B cell (primary cell): ENCODE results near the gene ELOB. TPM values are rescaled to one million over a fixed set of nuclear protein-coding genes. Genes with fewer than 3 reads are reported as not detected.

Experiments used
- ATAC-seq: fragments of 200-7000 bp; cut with Tn5 transposase; one replicate; pipeline ENCODE4 v1.10.0; 2021; ENCODE audit warnings: low read depth, mild to moderate bottlenecking, moderate number of reproducible peaks, moderate library complexity
- CTCF ChIA-PET: fragments of 350-600 bp; sonication (Branson Sonifier 250); formaldehyde crosslinking; loops from one replicate; lab custom pipeline; 2021; ENCODE audit warnings: antibody characterized with exemption, inconsistent platforms; lab: Charles Lee
- POLR2A ChIA-PET: fragments of 350-600 bp; sonication (Branson Sonifier 250); formaldehyde crosslinking; loops from one replicate; lab custom pipeline; 2021; ENCODE audit warnings: antibody characterized with exemption; lab: Charles Lee
- DNase-seq: peaks from one replicate; pipeline ENCODE4 v3.0.0; 2013
- H2AFZ ChIP-seq: 2 replicates; pipeline ENCODE4 v1.6.1; 2012; ENCODE audit warnings: mild to moderate bottlenecking, low read depth, low read length; ENCODE audit not compliant: insufficient read depth, poor library complexity, severe bottlenecking
- H3K27ac ChIP-seq, 2 donors: 1 replicate in 1 of 2; 2 replicates in 1 of 2; pipeline ENCODE4 v1.5.1; 2012 to 2013; ENCODE audit warnings: low read length in 2 of 2, mild to moderate bottlenecking in 2 of 2, moderate library complexity in 1 of 2
- H3K27me3 ChIP-seq, 4 experiments: fragments of 200-600 bp in 1 of 4; sonication (generic) in 1 of 4; replicated peaks in 1 of 4; 1 replicate in 2 of 4; 2 replicates in 2 of 4; pipeline versions ENCODE4 v1.6.1 to v1.7.0; 2013 to 2016; ENCODE audit warnings: low read length in 3 of 4, mild to moderate bottlenecking in 2 of 4, mixed read lengths in 1 of 4, moderate library complexity in 1 of 4; ENCODE audit not compliant: insufficient read depth in 4 of 4, control insufficient read depth in 3 of 4; ENCODE audit errors: control extremely low read depth in 1 of 4
- H3K36me3 ChIP-seq, 2 experiments: replicated peaks in 1 of 2; 1 replicate in 1 of 2; 2 replicates in 1 of 2; pipeline versions ENCODE4 v1.6.1 to v1.7.1; 2013; ENCODE audit warnings: low read length in 1 of 2; ENCODE audit not compliant: insufficient read depth in 2 of 2, control insufficient read depth in 1 of 2; ENCODE audit errors: control extremely low read depth in 1 of 2, extremely low read depth in 1 of 2
- H3K4me1 ChIP-seq, 2 donors: fragments of 200-600 bp in 1 of 2; sonication (generic) in 1 of 2; 1 replicate in 1 of 2; 2 replicates in 1 of 2; pipeline versions ENCODE4 v1.5.1 to v1.6.1; 2013 to 2017; ENCODE audit warnings: low read length in 2 of 2; ENCODE audit not compliant: control insufficient read depth in 2 of 2, insufficient read depth in 2 of 2
- H3K4me2 ChIP-seq: replicated peaks from 2 replicates; pipeline ENCODE3; 2012; ENCODE audit warnings: mild to moderate bottlenecking, low read depth, low read length; ENCODE audit not compliant: poor library complexity, severe bottlenecking
- H3K4me3 ChIP-seq, 5 experiments: fragments of 200-600 bp in 1 of 5; sonication (generic) in 1 of 5; 1 replicate in 3 of 5; 2 replicates in 2 of 5; pipeline versions ENCODE4 v1.5.1 to v1.7.0; 2011 to 2016; ENCODE audit warnings: low read length in 4 of 5, mild to moderate bottlenecking in 4 of 5, low read depth in 2 of 5, control low read depth in 1 of 5, moderate library complexity in 1 of 5; ENCODE audit not compliant: insufficient read depth in 1 of 5; ENCODE audit errors: control extremely low read depth in 1 of 5, extremely low read depth in 1 of 5
- H3K79me2 ChIP-seq: fragments of 200-600 bp; sonication (generic); one replicate; pipeline ENCODE4 v1.6.0; 2016; ENCODE audit warnings: low read length; ENCODE audit not compliant: control insufficient read depth, insufficient read depth
- H3K9ac ChIP-seq: fragments of 200-600 bp; sonication (generic); 2 replicates; pipeline ENCODE4 v1.6.1; 2017; ENCODE audit warnings: mild to moderate bottlenecking, low read length, moderate library complexity
- H3K9me3 ChIP-seq, 3 donors: one replicate each; pipeline versions ENCODE4 v1.6.1 to v1.7.1; 2013; ENCODE audit warnings: low read length in 2 of 3; ENCODE audit not compliant: control insufficient read depth in 2 of 3, insufficient read depth in 1 of 3; ENCODE audit errors: control extremely low read depth in 1 of 3
- H4K20me1 ChIP-seq: 2 replicates; pipeline ENCODE4 v1.6.0; 2012; ENCODE audit warnings: mild to moderate bottlenecking, low read length; ENCODE audit not compliant: insufficient read depth, control insufficient read depth, poor library complexity, severe bottlenecking
- H3K27ac Mint-ChIP-seq: one replicate; pipeline ENCODE4 v1.8.0; 2021; ENCODE audit warnings: mixed read lengths
- H3K27me3 Mint-ChIP-seq: one replicate; pipeline ENCODE4 v1.8.0; 2021; ENCODE audit warnings: mixed read lengths
- H3K4me1 Mint-ChIP-seq: one replicate; pipeline ENCODE4 v1.8.0; 2021; ENCODE audit warnings: mixed read lengths
- H3K4me3 Mint-ChIP-seq: one replicate; pipeline ENCODE4 v1.8.0; 2021; ENCODE audit warnings: mixed read lengths
- H3K9me3 Mint-ChIP-seq: one replicate; pipeline ENCODE4 v1.8.0; 2022; ENCODE audit warnings: mixed read lengths; ENCODE audit not compliant: insufficient read depth
- CTCF ChIP-seq: fragments of 200-600 bp; IDR thresholded peaks from one replicate; pipeline ENCODE4 v1.8.0; 2022; ENCODE audit warnings: antibody characterized with exemption, mild to moderate bottlenecking
- EZH2 ChIP-seq: IDR thresholded peaks from 2 replicates; pipeline ENCODE4 v1.6.1; 2012; ENCODE audit warnings: borderline replicate concordance, low read depth, mild to moderate bottlenecking, moderate library complexity, low read length; ENCODE audit not compliant: insufficient read depth, poor library complexity, severe bottlenecking
- WGBS: methylation state at CpG from one replicate; pipeline ENCODE4 v1.1.5; 2013; ENCODE audit warnings: missing lambda C conversion rate; ENCODE audit not compliant: insufficient coverage; 5-methylcytosine and 5-hydroxymethylcytosine counted together
- intact Hi-C: fragments of 100-400 bp; cut with micrococcal nuclease; formaldehyde crosslinking; loops from one replicate; pipeline ENCODE4 v1.10.0; 2022
- polyA plus RNA-seq: library from polyadenylated mRNA; depleted of rRNA; stranded (reverse); fragments of >200 nt; gene quantifications from 2 replicates; pipeline ENCODE4 v1.2.3, GENCODE V29; 2012
- total RNA-seq, 2 donors: library from RNA; stranded (reverse); fragments of 120-200 nt in 1 of 2; gene quantifications; 1 replicate in 1 of 2; 2 replicates in 1 of 2; pipeline versions ENCODE4 v1.2.3 to v1.2.4, GENCODE V29; 2013 to 2022

Gene ELOB
- total and polyA plus RNA-seq, 2 donors (not counting 1 experiment from before 2014, with no cell fraction given), result 93.1 to 136 TPM

GRCh38 chr16:2745961-2746360 lies 31.1 kb downstream of the ELOB start:
- H3K36me3 ChIP-seq, result no peaks in the 10 kb centered on the region
- no peak for TF ChIP-seq EZH2
- TF ChIP-seq CTCF, result no peak
- no peak overlapping the region for H2AFZ ChIP-seq
- WGBS, result 92% methylated on average over 8 of the region's 9 CpGs
- Mint-ChIP-seq H3K4me3 (no peak overlapping the region), H3K27me3 (no peaks in the 10 kb centered on the region), H3K4me1 (peaks cover 3% of the 10 kb centered on the region), H3K27ac (no peak overlapping the region), H3K9me3 (no peaks in the 10 kb centered on the region)
- ChIA-PET POLR2A (interaction anchor here (0.7 to 1.1 kb wide), 2 partner anchors 136 to 754 kb away, joined by 5 to 6 read pairs; no protein-coding TSS in a partner anchor), CTCF (no interaction called here)
- peaks cover 16% of the 10 kb centered on the region for H3K79me2 ChIP-seq
- no peaks in the 10 kb centered on the region for H3K27me3 ChIP-seq
- no peaks in the 10 kb centered on the region for H3K4me1 ChIP-seq
- DNase-seq, result no peak
- no peak overlapping the region for H3K27ac ChIP-seq
- no peaks in the 10 kb centered on the region for H4K20me1 ChIP-seq
- H3K9me3 ChIP-seq, result no peaks in the 10 kb centered on the region
- H3K4me3 ChIP-seq, result no peak overlapping the region
- H3K4me2 ChIP-seq, result no peak overlapping the region
- no peak for ATAC-seq
- H3K9ac ChIP-seq, result no peak overlapping the region
- intact Hi-C loops, result no loop called here

- intact Hi-C loops, result no loop called here
- Histone ChIP-seq H3K27me3 (no peaks in the 10 kb centered on the region), H3K27ac (no peak overlapping the region), H3K4me2 (no peak overlapping the region), H3K36me3 (no peaks in the 10 kb centered on the region), H4K20me1 (no peaks in the 10 kb centered on the region), H3K9me3 (no peaks in the 10 kb centered on the region), H3K79me2 (peaks cover 16% of the 10 kb centered on the region), H3K4me3 (no peak overlapping the region), H3K4me1 (no peaks in the 10 kb centered on the region), H2AFZ (no peak overlapping the region), H3K9ac (no peak overlapping the region)
- ATAC-seq (no peak), DNase-seq (no peak)
- Mint-ChIP-seq H3K4me3 (no peak overlapping the region), H3K27ac (no peak overlapping the region), H3K4me1 (no peaks in the 10 kb centered on the region), H3K9me3 (no peaks in the 10 kb centered on the region), H3K27me3 (no peaks in the 10 kb centered on the region)
- TF ChIP-seq EZH2 (no peak), CTCF (no peak)
- WGBS, result 94% methylated on average over 10 of the region's 15 CpGs
- CTCF ChIA-PET, result no interaction called here
- POLR2A ChIA-PET, result no interaction called here
These were observed 31.8 kb downstream of the ELOB start for GRCh38 chr16:2745116-2745890.
